GM21367 (cell line): ENCODE measurements around the gene TMEM51.

Source experiments
- ATAC-seq: cut with Tn5 transposase; IDR thresholded peaks from one replicate; pipeline ENCODE4 v1.9.1; 2021; ENCODE audit not compliant: unreplicated experiment

TMEM51 gene

DNA sequence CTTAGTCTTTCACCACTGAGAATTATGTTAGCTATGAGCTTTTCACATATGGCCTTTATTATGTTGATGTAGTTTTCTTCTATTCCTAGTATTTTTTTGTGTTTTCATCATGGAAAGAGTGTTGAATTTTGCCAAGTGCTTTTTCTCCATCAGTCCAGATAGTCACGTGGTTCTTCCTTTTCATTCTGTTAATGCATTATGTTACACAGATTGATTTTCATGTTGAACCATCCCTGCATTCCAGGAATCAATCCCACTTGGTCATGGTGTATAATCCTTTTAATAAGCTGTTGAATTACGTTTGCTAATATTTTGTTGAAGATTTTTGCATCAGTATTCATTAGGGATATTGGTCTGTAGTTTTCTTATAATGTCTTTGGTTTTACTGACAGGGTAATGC is 111.2 kb downstream of the TMEM51 start:
- ATAC-seq, result no peak
